HG02870 (cell line): ENCODE results near the gene THSD4.
"Not testable (repeated sequence)": the region's sequence is repeated elsewhere in the genome, so short reads cannot be mapped to it uniquely, and the experiment has no call there.

Source experiments
- ATAC-seq: cut with Tn5 transposase; IDR thresholded peaks from one replicate; pipeline ENCODE4 v1.9.1; 2021; ENCODE audit warnings: mild to moderate bottlenecking, moderate library complexity; ENCODE audit not compliant: unreplicated experiment

Gene THSD4

GRCh38 chr15:71252044-71252739 lies 136.9 kb downstream of the THSD4 start:
- no peak for ATAC-seq

- ATAC-seq = no peak
These were observed 137.4 kb downstream of the THSD4 start for GRCh38 chr15:71252740-71253047.

- ATAC-seq = no peak
These were observed 139.2 kb downstream of the THSD4 start for GRCh38 chr15:71254491-71254890.

GRCh38 chr15:71256934-71257664 lies 141.8 kb downstream of the THSD4 start:
- ATAC-seq = no peak

- no peak for ATAC-seq
These were observed 144.6 kb downstream of the THSD4 start for GRCh38 chr15:71259866-71260265.

- ATAC-seq = no peak
These were observed 146.1 kb downstream of the THSD4 start for GRCh38 chr15:71261418-71261817.

- ATAC-seq = no peak
These were observed 146.6 kb downstream of the THSD4 start for GRCh38 chr15:71261909-71262308.

- ATAC-seq = no peak
These were observed 147.3 kb downstream of the THSD4 start for GRCh38 chr15:71262599-71262998.

- ATAC-seq = not testable (repeated sequence)
These were observed 150.3 kb downstream of the THSD4 start for GRCh38 chr15:71265606-71266005.

- ATAC-seq = no peak
These were observed 156.1 kb downstream of the THSD4 start for GRCh38 chr15:71271327-71271726.

- no peak for ATAC-seq
These were observed 157.7 kb downstream of the THSD4 start for GRCh38 chr15:71272932-71273331.

- no peak for ATAC-seq
These were observed 158.6 kb downstream of the THSD4 start for GRCh38 chr15:71273731-71274447.

- ATAC-seq = no peak
These were observed 159.2 kb downstream of the THSD4 start for GRCh38 chr15:71274448-71274798.

- ATAC-seq = no peak
These were observed 159.8 kb downstream of the THSD4 start for GRCh38 chr15:71275098-71275497.

GRCh38 chr15:71275566-71276335 lies 160.5 kb downstream of the THSD4 start:
- no peak for ATAC-seq

GRCh38 chr15:71276336-71276665 lies 161.0 kb downstream of the THSD4 start:
- ATAC-seq = no peak

GRCh38 chr15:71278989-71279756 lies 163.9 kb downstream of the THSD4 start:
- ATAC-seq = no peak

GRCh38 chr15:71279757-71280141 lies 164.5 kb downstream of the THSD4 start:
- ATAC-seq = no peak

GRCh38 chr15:71280206-71280605 lies 164.9 kb downstream of the THSD4 start:
- ATAC-seq = no peak

GRCh38 chr15:71281256-71281655 lies 166.0 kb downstream of the THSD4 start:
- no peak for ATAC-seq

GRCh38 chr15:71282076-71282475 lies 166.8 kb downstream of the THSD4 start:
- no peak for ATAC-seq
